H1 (cell line): ENCODE measurements around the gene GRM7. TPM values are rescaled to one million over a fixed set of nuclear protein-coding genes. Genes with fewer than 3 reads are reported as not detected.

Source experiments
- CTCF ChIA-PET: fragments of 300-600 bp; sonication (Branson Sonifier 250); formaldehyde crosslinking; loops from one replicate; lab custom pipeline; 2021; ENCODE audit not compliant: partially characterized antibody; lab: Charles Lee
- POLR2A ChIA-PET: fragments of 300-600 bp; sonication (Branson Sonifier 250); formaldehyde crosslinking; loops from one replicate; lab custom pipeline; 2021; ENCODE audit warnings: inconsistent platforms; ENCODE audit not compliant: partially characterized antibody; lab: Charles Lee
- DNase-seq, 2 experiments: peaks; one replicate each; pipeline versions ENCODE4 v3.0.0 to v3.0.0-alpha.2; 2010 to 2022; ENCODE audit warnings: low spot score in 2 of 2, low read depth in 1 of 2, mixed read lengths in 1 of 2
- FAIRE-seq: peaks from 2 replicates; lab custom pipeline; 2011; peaks lifted over from hg19 to GRCh38; lab: Jason Lieb, UNC
- H2AFZ ChIP-seq: 2 replicates; pipeline ENCODE4 v1.8.1; 2012; ENCODE audit warnings: low read length, inconsistent platforms
- H2AK5ac ChIP-seq: 2 replicates; pipeline ENCODE4 v1.6.1; 2013; ENCODE audit warnings: low read depth, low read length
- H2BK120ac ChIP-seq: replicated peaks from 2 replicates; pipeline ENCODE3; 2013; ENCODE audit warnings: low read depth, low read length, inconsistent platforms
- H2BK12ac ChIP-seq: 2 replicates; pipeline ENCODE4 v1.6.1; 2013; ENCODE audit warnings: low read depth, low read length
- H2BK15ac ChIP-seq: 2 replicates; pipeline ENCODE4 v1.6.1; 2013; ENCODE audit warnings: low read length
- H2BK20ac ChIP-seq: 2 replicates; pipeline ENCODE4 v1.6.1; 2013; ENCODE audit warnings: low read length
- H2BK5ac ChIP-seq: 2 replicates; pipeline ENCODE4 v1.6.1; 2013; ENCODE audit warnings: low read depth, low read length
- H3K14ac ChIP-seq: 2 replicates; pipeline ENCODE4 v1.6.1; 2013; ENCODE audit warnings: inconsistent platforms; ENCODE audit not compliant: insufficient read length
- H3K18ac ChIP-seq: 2 replicates; pipeline ENCODE4 v1.6.1; 2013; ENCODE audit warnings: low read length; ENCODE audit errors: extremely low read depth
- H3K23ac ChIP-seq: 2 replicates; pipeline ENCODE4 v1.6.1; 2013; ENCODE audit warnings: inconsistent platforms; ENCODE audit not compliant: insufficient read length
- H3K23me2 ChIP-seq: 2 replicates; pipeline ENCODE4 v1.6.1; 2013; ENCODE audit warnings: low read depth, low read length
- H3K27ac ChIP-seq: 2 replicates; pipeline ENCODE4 v1.6.1; 2011; ENCODE audit warnings: low read depth, low read length, inconsistent platforms
- H3K27me3 ChIP-seq, 4 experiments: replicated peaks in 1 of 4; 1 replicate in 1 of 4; 2 replicates in 3 of 4; pipeline versions ENCODE4 v1.6.1 to v1.8.1; 2011 to 2013; ENCODE audit warnings: low read length in 3 of 4, mild to moderate bottlenecking in 3 of 4, inconsistent platforms in 2 of 4, mixed read lengths in 2 of 4, moderate library complexity in 1 of 4; ENCODE audit not compliant: control insufficient read depth in 3 of 4, insufficient read depth in 3 of 4; ENCODE audit errors: extremely low read depth in 1 of 4
- H3K36me3 ChIP-seq, 4 experiments: 2 replicates each; pipeline versions ENCODE4 v1.6.1 to v1.8.1; 2011 to 2013; ENCODE audit warnings: mild to moderate bottlenecking in 4 of 4, low read length in 3 of 4, moderate library complexity in 2 of 4, control low read depth in 1 of 4, inconsistent platforms in 1 of 4; ENCODE audit not compliant: insufficient read depth in 4 of 4, control insufficient read depth in 2 of 4
- H3K4ac ChIP-seq: replicated peaks from 2 replicates; pipeline ENCODE3; 2013; ENCODE audit warnings: low read length, low read depth, mixed read lengths, inconsistent platforms; ENCODE audit not compliant: insufficient read length
- H3K4me1 ChIP-seq, 4 experiments: replicated peaks in 1 of 4; 1 replicate in 1 of 4; 2 replicates in 3 of 4; pipeline versions ENCODE4 v1.6.1 to v1.8.1; 2011 to 2013; ENCODE audit warnings: low read length in 3 of 4, inconsistent platforms in 2 of 4, mixed read lengths in 1 of 4; ENCODE audit not compliant: insufficient read depth in 4 of 4, control insufficient read depth in 3 of 4
- H3K4me2 ChIP-seq, 2 experiments: 2 replicates each; pipeline versions ENCODE4 v1.6.1 to v1.8.1; 2011 to 2013; ENCODE audit warnings: low read depth in 2 of 2, low read length in 2 of 2, control low read depth in 1 of 2, inconsistent platforms in 1 of 2, mild to moderate bottlenecking in 1 of 2; ENCODE audit not compliant: insufficient read depth in 1 of 2
- H3K4me3 ChIP-seq, 4 experiments: fragments of 200-600, 300-600 bp in 1 of 4; sonication (generic), shearing (Covaris generic), sonication (Bioruptor Twin) in 1 of 4; 2 replicates each; pipeline versions ENCODE4 v1.5.1 to v1.8.1; 2011 to 2016; ENCODE audit warnings: low read length in 4 of 4, low read depth in 3 of 4, control low read depth in 2 of 4, inconsistent platforms in 2 of 4, mild to moderate bottlenecking in 2 of 4, mixed read lengths in 1 of 4, moderate library complexity in 1 of 4; ENCODE audit not compliant: insufficient read depth in 2 of 4; ENCODE audit errors: extremely low read depth in 1 of 4
- H3K56ac ChIP-seq: replicated peaks from 2 replicates; pipeline ENCODE3; 2013; ENCODE audit warnings: low read depth, mild to moderate bottlenecking, mixed read lengths, low read length, inconsistent platforms; ENCODE audit not compliant: insufficient read length
- H3K79me1 ChIP-seq: 2 replicates; pipeline ENCODE4 v1.6.1; 2013; ENCODE audit warnings: low read depth, low read length, control low read depth
- H3K79me2 ChIP-seq, 2 experiments: 2 replicates each; pipeline versions ENCODE4 v1.6.1 to v1.8.1; 2012 to 2013; ENCODE audit warnings: low read length in 2 of 2, mild to moderate bottlenecking in 2 of 2, inconsistent platforms in 1 of 2; ENCODE audit not compliant: insufficient read depth in 2 of 2, control insufficient read depth in 1 of 2
- H3K9ac ChIP-seq, 4 experiments: replicated peaks in 1 of 4; 1 replicate in 1 of 4; 2 replicates in 3 of 4; pipeline versions ENCODE4 v1.6.1 to v1.8.1; 2011 to 2013; ENCODE audit warnings: low read depth in 3 of 4, low read length in 3 of 4, control low read depth in 2 of 4, mild to moderate bottlenecking in 2 of 4, moderate library complexity in 2 of 4, inconsistent platforms in 1 of 4; ENCODE audit errors: extremely low read depth in 1 of 4
- H3K9me3 ChIP-seq, 2 experiments: 2 replicates each; pipeline versions ENCODE4 v1.6.1 to v1.8.1; 2012 to 2013; ENCODE audit warnings: mild to moderate bottlenecking in 2 of 2, moderate library complexity in 2 of 2, control low read depth in 1 of 2, inconsistent platforms in 1 of 2, low read depth in 1 of 2, low read length in 1 of 2, mixed read lengths in 1 of 2; ENCODE audit not compliant: insufficient read depth in 2 of 2
- H4K20me1 ChIP-seq, 2 experiments: replicated peaks in 1 of 2; 2 replicates each; pipeline versions ENCODE3 to v1.8.1; 2011 to 2013; ENCODE audit warnings: inconsistent platforms in 2 of 2, low read length in 2 of 2, mild to moderate bottlenecking in 1 of 2; ENCODE audit not compliant: insufficient read depth in 2 of 2, control insufficient read depth in 1 of 2
- H4K5ac ChIP-seq: 2 replicates; pipeline ENCODE4 v1.6.1; 2013; ENCODE audit warnings: low read length, low read depth, mixed read lengths, inconsistent platforms; ENCODE audit not compliant: insufficient read length
- H4K8ac ChIP-seq: 2 replicates; pipeline ENCODE4 v1.8.0; 2013; ENCODE audit warnings: mild to moderate bottlenecking, moderate library complexity, low read length, inconsistent platforms; ENCODE audit not compliant: insufficient read depth; ENCODE audit errors: extremely low read depth
- H4K91ac ChIP-seq: replicated peaks from 2 replicates; pipeline ENCODE3; 2013; ENCODE audit warnings: low read length, mixed read lengths, inconsistent platforms; ENCODE audit not compliant: insufficient read length
- BCL11A ChIP-seq, 2 experiments: IDR thresholded peaks; one replicate each; pipeline ENCODE4 v1.6.1; 2011; ENCODE audit warnings: low read depth in 2 of 2, low read length in 2 of 2, mild to moderate bottlenecking in 2 of 2
- CTBP2 ChIP-seq: IDR thresholded peaks from 2 replicates; pipeline ENCODE4 v1.7.0; 2011; ENCODE audit warnings: borderline replicate concordance, mild to moderate bottlenecking, moderate library complexity, mixed read lengths, low read length; ENCODE audit not compliant: insufficient read depth, insufficient read length
- KDM5A ChIP-seq: fragments of 200-600 bp; IDR thresholded peaks from 2 replicates; pipeline ENCODE4 v1.7.1; 2012; ENCODE audit warnings: mild to moderate bottlenecking, low read length, inconsistent platforms, mixed read lengths
- RBBP5 ChIP-seq: IDR thresholded peaks from 2 replicates; pipeline ENCODE4 v1.7.1; 2012; ENCODE audit warnings: low read depth, mild to moderate bottlenecking, inconsistent platforms, low read length, moderate library complexity, borderline replicate concordance
- SP1 ChIP-seq: IDR thresholded peaks from 2 replicates; pipeline ENCODE4 v1.6.1; 2011; ENCODE audit warnings: low read depth, low read length
- SP2 ChIP-seq: IDR thresholded peaks from 2 replicates; pipeline ENCODE4 v1.6.1; 2012; ENCODE audit warnings: mild to moderate bottlenecking, low read length, inconsistent platforms
- WGBS, 2 experiments: shearing (Covaris generic) in 1 of 2; methylation state at CpG; one replicate each; pipeline versions ENCODE4 v1.1.6 to v1.1.7; 2013 to 2015; ENCODE audit warnings: low lambda C conversion rate in 2 of 2, mixed read lengths in 2 of 2, inconsistent platforms in 1 of 2, low coverage in 1 of 2, missing lambda C conversion rate in 1 of 2; ENCODE audit not compliant: insufficient replicate concordance in 2 of 2, insufficient coverage in 1 of 2, insufficient read length in 1 of 2; ENCODE audit errors: extremely low coverage in 1 of 2, missing lambda C conversion rate in 1 of 2; 5-methylcytosine and 5-hydroxymethylcytosine counted together
- polyA plus RNA-seq, 7 experiments: library from polyadenylated mRNA; depleted of rRNA in 3 of 7; stranded (reverse) in 5 of 7; unstranded in 2 of 7; fragments of >200 nt in 5 of 7; fragments of 200-250 nt in 2 of 7; gene quantifications; 1 replicate in 5 of 7; 2 replicates in 1 of 7; 4 replicates in 1 of 7; pipeline versions ENCODE4 v1.2.1 to v1.2.3, GENCODE V29; 2011 to 2013; ENCODE audit warnings: missing spikeins in 2 of 7, mixed read lengths in 2 of 7
- total RNA-seq: library from RNA; stranded (reverse); fragmentation: NEBNext Ultra II Directional; extraction: Animal tissue kit (Norgen Biotek cat#: 25700); gene quantifications from 2 replicates; pipeline ENCODE4 v1.2.1, GENCODE V29; 2021

GRM7 gene
- total and polyA plus RNA-seq, 2 of the 8 experiments (the other 6 are each of a cell fraction or from before 2014, with no cell fraction given): 0.17 to 0.24 TPM

DNA sequence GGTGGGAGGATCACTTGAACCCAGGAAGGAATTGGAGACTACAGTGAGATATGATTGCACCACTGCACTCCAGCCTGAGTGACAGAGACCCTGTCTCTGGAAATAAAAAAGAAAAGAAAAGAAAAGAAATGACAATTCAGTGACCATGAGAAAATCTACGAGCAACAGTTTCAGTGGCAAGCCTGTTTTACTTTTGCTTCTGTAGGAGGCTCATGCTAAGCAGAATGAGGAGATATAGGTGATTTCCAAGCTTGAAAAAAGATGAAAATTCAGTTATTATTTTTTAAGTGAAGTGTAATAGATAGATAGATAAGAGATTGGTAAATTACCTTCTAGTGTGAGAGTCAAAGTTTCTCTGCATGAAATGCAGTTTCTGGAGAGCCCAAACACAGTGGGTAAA lies 651.1 kb downstream of the GRM7 start:
- POLR2A ChIA-PET: no interaction called here
- H3K27ac ChIP-seq: no peak overlapping the region
- no peak for FAIRE-seq

More for the DNA sequence above, 651.1 kb downstream of the GRM7 start:
- no peak overlapping the region for H2BK15ac ChIP-seq
- no peak for TF ChIP-seq SP1
- no peak for TF ChIP-seq KDM5A
- TF ChIP-seq CTBP2: no peak
- no peak for TF ChIP-seq SP2
- no peak for TF ChIP-seq RBBP5
- TF ChIP-seq BCL11A (IDR thresholded peaks at IDR 0.05; ENCODE audit: low read depth in 2 of 2, low read length in 2 of 2): no peak
- no peak overlapping the region for H4K8ac ChIP-seq
- no peak overlapping the region for H3K18ac ChIP-seq
- no peaks in the 10 kb centered on the region for H3K79me2 ChIP-seq
- no peaks in the 10 kb centered on the region for H3K23me2 ChIP-seq
- H4K5ac ChIP-seq: no peak overlapping the region
- no peak overlapping the region for H3K4me2 ChIP-seq
- peaks cover 0 to 1% (median 0%) of the 10 kb centered on the region in 4 experiments; a peak in 1 of 7 replicates for H3K27me3 ChIP-seq
- H3K4me1 ChIP-seq: no peaks in the 10 kb centered on the region
- no peaks in the 10 kb centered on the region for H3K36me3 ChIP-seq
- H2BK20ac ChIP-seq: no peak overlapping the region
- H3K79me1 ChIP-seq: no peaks in the 10 kb centered on the region
- no peak overlapping the region for H3K56ac ChIP-seq
- no peak overlapping the region for H3K4me3 ChIP-seq
- DNase-seq: no peak
- H3K4ac ChIP-seq: no peak overlapping the region
- H4K91ac ChIP-seq: no peak overlapping the region
- H2BK12ac ChIP-seq: no peak overlapping the region
- no peak overlapping the region for H3K14ac ChIP-seq
- CTCF ChIA-PET: no interaction called here
- no peak overlapping the region for H2BK5ac ChIP-seq
- no peaks in the 10 kb centered on the region for H3K9me3 ChIP-seq
- no peak overlapping the region for H2AFZ ChIP-seq
- no peaks in the 10 kb centered on the region for H4K20me1 ChIP-seq
- 75% methylated on average over 1 of the region's 1 CpG; no CpG with 5 or more reads in 1 of the 2 experiments for WGBS, 2 experiments
- no peak overlapping the region for H2AK5ac ChIP-seq
- H2BK120ac ChIP-seq: no peak overlapping the region
- no peak overlapping the region for H3K23ac ChIP-seq
- no peak overlapping the region for H3K9ac ChIP-seq
